Adipose tissue (tissue), 3 donors: ENCODE measurements around the gene TMEM182. TPM values are rescaled to one million over a fixed set of nuclear protein-coding genes. Genes with fewer than 3 reads are reported as not detected.

Experiments
- H3K27ac ChIP-seq: one replicate; pipeline ENCODE4 v1.5.1; 2013; ENCODE audit warnings: low read depth, low read length
- WGBS, 3 donors: extraction: QIAGEN DNeasy Blood & Tissue Kit; methylation state at CpG; one replicate each; pipeline ENCODE4 v1.1.7; 2013; 5-methylcytosine and 5-hydroxymethylcytosine counted together
- polyA plus RNA-seq, 3 donors: library from polyadenylated mRNA; stranded (reverse); fragments of 200-250 nt; gene quantifications; one replicate each; pipeline ENCODE4 v1.2.3, GENCODE V29; 2013
- donor health status: healthy with polysubstance abuse.
- donor health status: Bipolar disorder and iron deficiency.
- donor health status: healthy.

Gene TMEM182
- polyA plus RNA-seq, 3 donors: 0.97 to 2.5 (median 1.3) TPM

DNA sequence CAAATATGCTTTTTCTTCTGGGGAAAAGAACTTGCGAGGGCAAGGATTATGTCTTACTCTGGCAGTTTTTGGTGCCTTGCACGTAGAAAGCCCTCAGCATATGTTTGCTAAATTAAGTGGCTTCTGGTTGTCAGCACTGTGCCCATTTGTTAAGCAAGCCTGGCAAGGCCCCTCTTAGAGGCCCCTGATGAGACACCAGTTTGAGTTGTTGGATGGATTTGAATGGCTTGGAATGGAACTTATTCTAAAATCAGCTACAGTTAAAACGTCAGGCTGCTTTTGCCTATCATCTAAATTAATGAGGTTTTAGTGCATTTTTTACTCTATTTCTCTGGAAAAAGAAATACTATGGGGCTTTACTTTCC is 28.2 kb downstream of the TMEM182 start:
- WGBS, 3 donors: 77 to 90% (median 85%) methylated on average over 3 of the region's 3 CpGs
- H3K27ac ChIP-seq: no peak overlapping the region

GRCh38 chr2:102792568-102793208 is 30.9 kb downstream of the TMEM182 start:
- 64 to 89% (median 75%) methylated on average over 8 of the region's 8 CpGs for WGBS, 3 donors
- H3K27ac ChIP-seq: no peak overlapping the region

DNA sequence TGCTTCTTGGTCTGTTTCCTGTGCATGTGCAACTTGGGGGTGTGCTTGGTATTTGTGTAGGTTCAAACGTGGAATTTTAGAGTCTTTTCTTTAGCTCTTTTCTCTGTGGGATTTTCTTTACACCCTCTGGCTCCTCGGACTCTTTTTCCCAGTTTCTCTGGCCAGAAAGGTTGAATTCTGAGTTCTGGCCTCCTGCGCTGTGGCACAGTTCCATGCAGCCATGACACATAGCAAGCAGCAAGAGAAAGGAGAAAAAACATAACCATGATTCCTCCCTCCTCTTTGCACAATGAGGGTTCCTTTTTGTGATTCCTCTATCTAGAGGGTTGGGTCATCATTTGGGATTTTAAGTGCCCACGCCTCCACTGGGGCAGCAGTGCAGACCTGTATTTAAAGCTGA is 33.8 kb downstream of the TMEM182 start:
- H3K27ac ChIP-seq: no peak overlapping the region
- WGBS, 3 donors: 83 to 91% (median 86%) methylated on average over 4 of the region's 4 CpGs

- no peak overlapping the region for H3K27ac ChIP-seq
- WGBS, 3 donors: 33 to 94% (median 85%) methylated on average over 2 of the region's 2 CpGs
Measured at GRCh38 chr2:102796337-102796736, 34.5 kb downstream of the TMEM182 start.

- 87 to 97% (median 94%) methylated on average over 2 of the region's 2 CpGs for WGBS, 3 donors
- no peak overlapping the region for H3K27ac ChIP-seq
Measured at GRCh38 chr2:102797486-102797885, 35.7 kb downstream of the TMEM182 start.

DNA sequence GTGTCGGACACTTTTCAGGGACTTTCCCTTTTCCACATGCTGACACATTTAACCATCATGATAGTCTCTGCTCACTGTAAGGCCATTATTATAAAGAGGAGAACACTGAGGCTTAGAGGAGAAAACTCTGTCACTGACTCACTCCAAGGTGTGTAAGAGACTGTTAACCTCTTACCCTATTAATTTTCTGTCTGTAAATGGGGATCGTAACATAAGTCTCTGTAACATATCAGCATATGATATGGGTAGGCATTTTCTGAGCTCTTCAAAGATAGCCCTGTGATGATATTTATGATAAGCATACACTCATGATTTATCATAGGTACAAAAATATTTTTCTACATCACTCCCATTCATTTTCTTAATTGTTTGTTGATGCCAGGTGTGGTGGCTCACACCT is 36.4 kb downstream of the TMEM182 start:
- 98 to 99% (median 98%) methylated on average over 2 of the region's 2 CpGs for WGBS, 3 donors
- no peak overlapping the region for H3K27ac ChIP-seq

- WGBS, 3 donors: 61 to 81% (median 78%) methylated on average over 5 of the region's 5 CpGs
- no peak overlapping the region for H3K27ac ChIP-seq
Measured at GRCh38 chr2:102801098-102801718, 39.4 kb downstream of the TMEM182 start.

- H3K27ac ChIP-seq: no peak overlapping the region
Measured at GRCh38 chr2:102801858-102802699, 40.2 kb downstream of the TMEM182 start.

GRCh38 chr2:102803041-102803896 is 41.4 kb downstream of the TMEM182 start:
- no peak overlapping the region for H3K27ac ChIP-seq
- 70 to 90% (median 76%) methylated on average over 13 of the region's 13 CpGs for WGBS, 3 donors

More at GRCh38 chr2:102801858-102802699, 40.2 kb downstream of the TMEM182 start:
- WGBS, 3 donors: 97 to 99% (median 98%) methylated on average over 11 of the region's 11 CpGs

- H3K27ac ChIP-seq: no peak overlapping the region
- WGBS, 3 donors: 86 to 93% (median 87%) methylated on average over 5 of the region's 5 CpGs
Measured at GRCh38 chr2:102803897-102804217, 42.0 kb downstream of the TMEM182 start.

- no peak overlapping the region for H3K27ac ChIP-seq
- 40 to 46% (median 41%) methylated on average over 9 of the region's 9 CpGs for WGBS, 3 donors
Measured at GRCh38 chr2:102806250-102806837, 44.5 kb downstream of the TMEM182 start.

DNA sequence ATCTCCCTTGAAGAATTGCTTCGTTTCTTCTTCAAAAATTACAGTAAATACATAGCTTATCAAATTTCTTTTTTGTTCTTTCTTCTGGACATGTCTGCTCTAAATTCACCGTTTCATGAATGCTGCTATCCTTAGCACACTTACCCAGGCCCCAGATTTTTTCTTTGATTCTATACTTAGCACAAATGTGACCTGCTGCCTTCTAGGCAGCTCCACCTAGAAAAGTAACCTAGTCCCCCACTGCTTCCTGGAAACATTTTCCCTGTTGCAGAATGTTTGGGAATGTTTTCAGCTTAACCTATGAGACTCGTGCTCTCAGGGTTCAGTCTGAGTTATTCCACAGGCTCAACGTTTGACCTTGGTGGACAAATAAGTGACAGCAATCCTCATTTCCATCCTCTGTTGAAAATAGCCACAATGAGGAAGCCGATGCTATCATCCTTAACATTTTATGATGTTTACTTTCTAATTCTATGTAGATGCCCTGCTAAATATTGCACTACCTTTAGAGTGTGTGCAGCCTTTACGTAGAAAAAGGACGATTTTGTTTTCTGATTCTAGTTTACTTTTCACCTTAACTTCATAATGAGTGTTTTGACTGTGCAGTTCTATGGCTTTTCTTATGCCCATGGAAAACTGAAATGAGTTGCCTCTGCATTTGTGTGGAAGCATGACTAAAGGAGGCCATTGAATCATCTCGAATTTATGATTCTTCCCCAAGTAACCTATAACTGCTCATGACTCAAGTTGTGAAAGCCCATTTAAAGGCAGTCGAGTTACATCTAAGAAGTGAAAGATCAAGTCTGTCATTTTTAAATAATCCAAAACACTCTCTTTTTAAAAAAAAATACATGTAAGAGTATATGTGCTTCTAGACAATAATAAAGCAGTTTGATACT is 47.7 kb downstream of the TMEM182 start:
- H3K27ac ChIP-seq: no peak overlapping the region
- 68 to 73% (median 73%) methylated on average over 9 of the region's 9 CpGs for WGBS, 3 donors

DNA sequence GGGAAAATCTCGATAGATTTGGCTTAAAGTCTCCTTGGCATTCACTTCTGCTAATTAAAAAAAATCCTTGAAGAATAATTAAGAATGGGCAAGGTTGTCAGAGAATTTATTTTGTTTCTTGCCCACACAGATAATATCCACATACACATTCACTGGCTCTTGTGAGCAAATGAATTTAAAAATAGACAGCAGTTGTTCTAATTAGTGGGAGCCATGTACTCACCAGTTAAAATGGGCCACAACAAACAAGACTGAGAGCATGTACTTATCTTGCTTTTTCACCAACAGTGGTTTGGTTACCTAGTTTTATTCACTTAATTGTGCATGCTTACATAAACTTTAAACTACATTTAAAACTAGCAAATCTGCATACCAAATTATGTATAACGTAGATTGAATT is 53.5 kb downstream of the TMEM182 start:
- H3K27ac ChIP-seq: no peak overlapping the region
- 92 to 94% (median 93%) methylated on average over 2 of the region's 2 CpGs for WGBS, 3 donors

DNA sequence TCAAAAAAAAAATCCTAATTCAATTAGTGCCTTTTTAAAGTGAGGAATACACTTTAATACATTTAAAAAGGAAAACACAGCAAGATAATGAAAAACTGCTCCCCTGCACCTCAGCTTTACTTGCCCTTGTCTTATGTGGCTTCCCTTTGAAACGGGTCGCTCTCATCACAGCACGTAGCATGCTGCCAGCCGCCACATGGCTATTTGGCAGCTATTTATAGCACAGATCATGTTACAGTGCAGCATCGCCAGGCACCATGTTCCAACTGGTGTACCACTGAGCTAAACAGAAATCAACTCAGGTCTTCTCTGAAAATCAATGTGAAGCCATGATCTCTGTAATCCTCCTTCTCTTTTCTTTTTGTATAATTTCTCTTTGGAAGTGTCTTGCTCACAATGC is 65.1 kb downstream of the TMEM182 start:
- H3K27ac ChIP-seq: no peak overlapping the region
- WGBS, 3 donors: 7 to 23% (median 18%) methylated on average over 5 of the region's 5 CpGs

GRCh38 chr2:102832789-102833188 is 71.0 kb downstream of the TMEM182 start:
- 57 to 83% (median 63%) methylated on average over 2 of the region's 2 CpGs for WGBS, 3 donors
- H3K27ac ChIP-seq: no peak overlapping the region

DNA sequence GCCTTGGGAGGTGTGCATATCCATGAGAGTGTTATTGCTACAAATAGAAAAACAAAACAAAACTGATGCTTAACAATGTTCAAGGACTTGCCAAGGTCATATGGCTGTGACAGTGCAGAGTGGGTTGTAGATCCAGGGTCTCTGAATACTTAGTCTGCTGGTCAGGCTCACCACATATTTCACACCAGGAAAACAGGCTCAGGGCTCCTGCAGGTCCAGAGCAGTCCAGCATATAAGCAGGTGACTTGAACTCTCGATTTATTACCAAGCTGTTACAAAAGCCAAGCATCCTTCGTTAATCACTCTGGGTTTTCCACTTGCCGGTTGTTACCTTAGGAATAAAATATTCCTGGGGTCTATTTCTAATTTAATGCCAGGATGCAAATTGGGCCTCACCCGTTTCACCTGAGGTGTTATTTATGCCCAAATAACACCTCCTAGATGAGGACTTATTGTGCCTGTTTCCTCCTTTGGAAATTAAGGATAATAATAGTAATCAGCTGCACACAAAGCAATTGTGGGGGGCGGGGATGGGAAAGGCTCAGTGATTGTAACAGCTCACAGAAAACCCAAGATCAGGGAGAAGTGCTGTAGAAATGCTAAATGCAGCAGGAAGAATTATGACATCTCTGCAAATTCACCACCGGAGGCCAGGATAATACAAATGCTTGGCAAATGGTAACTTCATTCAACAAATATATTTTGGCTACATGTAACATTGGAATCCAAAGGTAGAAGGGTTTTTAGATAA is 72.9 kb downstream of the TMEM182 start:
- WGBS, 3 donors: 73 to 88% (median 82%) methylated on average over 6 of the region's 6 CpGs
- no peak overlapping the region for H3K27ac ChIP-seq
